Spleen (tissue), 11 donors: ENCODE results near the gene S100A3. TPM values are rescaled to one million over a fixed set of nuclear protein-coding genes. Genes with fewer than 3 reads are reported as not detected.

ENCODE experiments used
- DNase-seq: peaks from one replicate; pipeline ENCODE4 v3.0.0-alpha.2; 2020
- H3K27ac ChIP-seq, 8 donors: fragments of 200-600 bp; sonication (generic) in 7 of 8; 1 replicate in 4 of 8; 2 replicates in 4 of 8; pipeline versions ENCODE4 v1.5.0 to v1.8.0; 2016 to 2021; ENCODE audit warnings: inconsistent platforms in 4 of 8, mild to moderate bottlenecking in 4 of 8, moderate library complexity in 1 of 8
- H3K27me3 ChIP-seq, 7 donors: fragments of 200-600 bp; sonication (generic) in 6 of 7; replicated peaks in 1 of 7; 1 replicate in 4 of 7; 2 replicates in 3 of 7; pipeline versions ENCODE4 v1.5.0 to v1.8.0; 2016 to 2021; ENCODE audit warnings: inconsistent platforms in 3 of 7, mild to moderate bottlenecking in 1 of 7
- H3K36me3 ChIP-seq, 6 donors: fragments of 200-600 bp; sonication (generic) in 5 of 6; 1 replicate in 4 of 6; 2 replicates in 2 of 6; pipeline versions ENCODE4 v1.5.0 to v1.8.0; 2016 to 2021; ENCODE audit warnings: inconsistent platforms in 2 of 6
- H3K4me1 ChIP-seq, 6 donors: fragments of 200-600 bp; sonication (generic) in 5 of 6; 1 replicate in 3 of 6; 2 replicates in 3 of 6; pipeline versions ENCODE4 v1.5.0 to v1.8.0; 2016 to 2021; ENCODE audit warnings: inconsistent platforms in 3 of 6
- H3K4me3 ChIP-seq, 8 donors: fragments of 200-600 bp; sonication (generic) in 7 of 8; 1 replicate in 4 of 8; 2 replicates in 4 of 8; pipeline versions ENCODE4 v1.5.0 to v1.8.0; 2016 to 2021; ENCODE audit warnings: inconsistent platforms in 4 of 8, mild to moderate bottlenecking in 4 of 8, moderate library complexity in 2 of 8
- H3K9me3 ChIP-seq, 8 donors: fragments of 200-600 bp; sonication (generic) in 7 of 8; 1 replicate in 4 of 8; 2 replicates in 4 of 8; pipeline versions ENCODE4 v1.5.0 to v1.8.0; 2016 to 2021; ENCODE audit warnings: inconsistent platforms in 4 of 8
- CTCF ChIP-seq, 11 experiments: fragments of 200-600 bp in 7 of 11; fragments of 450-650 bp in 4 of 11; sonication (generic) in 4 of 11; IDR thresholded peaks in 8 of 11; conservative IDR thresholded peaks in 3 of 11; 1 replicate in 7 of 11; 2 replicates in 4 of 11; pipeline versions ENCODE4 v1.4.0 to v1.8.0; 2016 to 2021; ENCODE audit warnings: antibody characterized with exemption in 11 of 11, inconsistent platforms in 4 of 11, mild to moderate bottlenecking in 1 of 11
- POLR2A ChIP-seq, 3 donors: fragments of 450-650 bp; IDR thresholded peaks; one replicate each; pipeline ENCODE4 v1.5.1; 2017; ENCODE audit warnings: antibody characterized with exemption in 3 of 3, mild to moderate bottlenecking in 1 of 3
- POLR2AphosphoS5 ChIP-seq, 3 donors: sonication (generic); formaldehyde crosslinking; IDR thresholded peaks; one replicate each; pipeline ENCODE4 v1.5.1; 2017; ENCODE audit warnings: antibody characterized with exemption in 3 of 3
- WGBS, 5 donors: extraction: QIAGEN DNeasy Blood & Tissue Kit in 3 of 5; methylation state at CpG; one replicate each; pipeline versions ENCODE4 v1.1.5 to v1.1.7; 2013 to 2018; 5-methylcytosine and 5-hydroxymethylcytosine counted together
- intact Hi-C: fragments of 100-400 bp; cut with DNase I; formaldehyde crosslinking; loops from one replicate; pipeline ENCODE4 v1.15.0; 2023; ENCODE audit warnings: low total_unique reads
- polyA plus RNA-seq, 3 donors: library from polyadenylated mRNA; stranded (reverse); fragments of 200-250 nt; gene quantifications; one replicate each; pipeline ENCODE4 v1.2.1, GENCODE V29; 2013
- total RNA-seq, 7 donors: library from RNA; depleted of rRNA in 3 of 7; stranded (reverse); fragments of >200 nt in 3 of 7; fragmentation: NEBNext Ultra II Directional in 4 of 7; extraction: Animal tissue kit (Norgen Biotek cat#: 25700) in 4 of 7; gene quantifications; one replicate each; pipeline versions ENCODE4 v1.1.0 to v1.2.1, GENCODE V29; 2016 to 2021
- donor health status: healthy with polysubstance abuse.
- donor health status: DM: no; HTN: no; CAD: no; lungs with moderate emphysema.
- donor health status: DM: no; HTN: no; CAD: no.
- donor health status: Bipolar disorder and iron deficiency.
- donor health status: healthy.
- donor health status: DM: no; HTN: no; CAD: no.
- donor health status: DM: yes; HTN: yes; CAD: no.

The S100A3 gene
- total and polyA plus RNA-seq, 10 donors, result 0.44 to 2.6 (median 1.2) TPM; not detected in 4

GRCh38 chr1:153566414-153567371, 17.6 kb upstream of the S100A3 start:
- no peaks in the 10 kb centered on the region for H3K9me3 ChIP-seq
- H3K4me1 ChIP-seq, result peaks cover 23 to 51% (median 35%) of the 10 kb centered on the region in 6 donors
- H3K36me3 ChIP-seq, result no peaks in the 10 kb centered on the region
- peak; percentile 93 for DNase-seq
- TF ChIP-seq POLR2AphosphoS5 (IDR thresholded peaks at IDR 0.05) (peak; percentile 72 to 84 (median 83)), POLR2A (IDR thresholded peaks at IDR 0.05) (no peak), CTCF (IDR thresholded peaks at IDR 0.05 in 8 of 11, conservative IDR thresholded peaks at IDR 0.05 in 3 of 11) (peak in 1 of 11 experiments; percentile 21)
- intact Hi-C loops, result loop anchor here (5.0 to 10.0 kb wide), 2 partner anchors 34 to 212 kb away; partner anchors contain the start of gene S100A9
- 46 to 54% (median 52%) methylated on average over 15 to 16 of the region's 16 CpGs for WGBS, 5 donors
- no peaks in the 10 kb centered on the region for H3K27me3 ChIP-seq
- peak overlapping the region in 1 of 8 donors; percentile 44 for H3K4me3 ChIP-seq
- H3K27ac ChIP-seq, result peak overlapping the region; percentile 64 to 93 (median 88)

- intact Hi-C loops, result loop anchor here (5.0 to 10.0 kb wide), 2 partner anchors 33 to 211 kb away; partner anchors contain the start of gene S100A9
- Histone ChIP-seq H3K4me3 (peak within 1 kb of the TSS in 1 of 8 donors; percentile 44), H3K9me3 (no peaks in the 10 kb centered on the region), H3K27me3 (no peaks in the 10 kb centered on the region), H3K27ac (peak within 1 kb of the TSS; percentile 64 to 93 (median 88)), H3K36me3 (no peaks in the 10 kb centered on the region), H3K4me1 (peaks cover 23 to 51% (median 35%) of the 10 kb centered on the region in 6 donors)
- peak; percentile 80 for DNase-seq
- WGBS, 5 donors, result 34 to 46% (median 39%) methylated on average over 7 to 8 of the region's 8 CpGs
- TF ChIP-seq CTCF (IDR thresholded peaks at IDR 0.05 in 8 of 11, conservative IDR thresholded peaks at IDR 0.05 in 3 of 11), result no peak
- TF ChIP-seq POLR2A (IDR thresholded peaks at IDR 0.05), result no peak
- peak in 1 of 3 donors; percentile 24 for TF ChIP-seq POLR2AphosphoS5 (IDR thresholded peaks at IDR 0.05)
Measured at GRCh38 chr1:153565529-153566374, 16.7 kb upstream of the S100A3 start, which contains the start of gene S100A2. Gene S100A2 (minus strand): TSS chr1:153565844. CDS start chr1:153563877, 1,967 bp downstream.

DNA sequence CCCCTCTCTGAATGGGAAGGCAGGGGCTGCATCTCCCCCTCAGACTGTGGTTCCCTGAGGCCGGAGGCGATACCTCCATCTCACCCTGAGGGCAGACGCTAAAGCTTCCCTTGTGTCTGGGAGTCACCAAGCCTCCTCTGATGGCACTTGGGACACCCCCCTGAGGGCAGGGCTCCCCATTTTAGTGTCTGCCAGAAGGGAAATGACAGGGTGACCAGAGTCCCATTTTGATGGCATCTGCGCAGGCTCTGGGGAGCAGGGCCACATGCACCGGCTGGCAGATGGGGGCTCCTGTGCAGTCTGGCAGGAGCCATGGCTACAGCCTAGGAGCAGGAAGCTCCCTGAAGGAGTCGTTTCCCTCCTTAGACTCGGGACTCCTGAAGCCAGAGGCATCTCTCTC, 14.9 kb upstream of the S100A3 start:
- intact Hi-C loops, result loop anchor here (10.0 kb wide), 1 partner anchor 209 kb away; the partner anchor contains the start of gene S100A9
- peak; percentile 56 for DNase-seq
- no peaks in the 10 kb centered on the region for H3K9me3 ChIP-seq
- H3K36me3 ChIP-seq, result no peaks in the 10 kb centered on the region
- H3K27ac ChIP-seq, result peak overlapping the region in 1 of 8 donors; percentile 93
- no peaks in the 10 kb centered on the region for H3K27me3 ChIP-seq
- peaks cover 23 to 50% (median 35%) of the 10 kb centered on the region in 6 donors for H3K4me1 ChIP-seq
- WGBS, 5 donors, result 87 to 95% (median 88%) methylated on average over 4 to 7 of the region's 7 CpGs
- H3K4me3 ChIP-seq, result no peak overlapping the region
- TF ChIP-seq POLR2A (IDR thresholded peaks at IDR 0.05) (no peak), POLR2AphosphoS5 (IDR thresholded peaks at IDR 0.05) (no peak), CTCF (IDR thresholded peaks at IDR 0.05 in 8 of 11, conservative IDR thresholded peaks at IDR 0.05 in 3 of 11) (no peak)
